Measurements from ENCODE around the gene LPIN3. TPM values are rescaled to one million over a fixed set of nuclear protein-coding genes. Genes with fewer than 3 reads are reported as not detected.

LPIN3 gene
- total RNA-seq, 2 donors from 2014 or later: 46.2 to 65.3 TPM

DNA sequence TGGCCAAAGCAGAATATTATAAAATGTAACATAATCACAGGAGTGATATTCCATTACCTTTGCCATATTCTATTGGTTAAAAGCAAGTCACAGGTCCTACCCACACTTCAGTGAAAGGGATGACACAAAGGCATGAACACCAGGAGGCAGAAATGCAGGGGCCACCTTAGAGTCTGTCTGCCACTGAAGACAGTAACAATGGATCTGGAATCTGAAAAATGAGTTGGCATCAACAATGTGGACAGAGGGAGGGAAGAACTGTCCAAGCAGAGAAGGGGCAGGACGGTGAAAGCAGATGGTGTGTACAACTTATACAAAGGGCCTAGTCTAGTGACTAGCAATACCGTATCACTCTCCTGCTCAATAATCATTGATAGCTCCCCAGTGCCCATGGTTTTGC lies 6.6 kb upstream of the LPIN3 start:
- no peaks in the 10 kb centered on the region for H3K27me3 ChIP-seq
- intact Hi-C loops (cut with DNase I): loop anchor here (10.0 kb wide), 1 partner anchor 369 kb away; no protein-coding TSS in a partner anchor
- H3K9me3 ChIP-seq: no peaks in the 10 kb centered on the region
- H3K36me3 ChIP-seq: no peaks in the 10 kb centered on the region
- H3K4me1 ChIP-seq: no peaks in the 10 kb centered on the region
- no peak for DNase-seq
- TF ChIP-seq, protein P1, sequence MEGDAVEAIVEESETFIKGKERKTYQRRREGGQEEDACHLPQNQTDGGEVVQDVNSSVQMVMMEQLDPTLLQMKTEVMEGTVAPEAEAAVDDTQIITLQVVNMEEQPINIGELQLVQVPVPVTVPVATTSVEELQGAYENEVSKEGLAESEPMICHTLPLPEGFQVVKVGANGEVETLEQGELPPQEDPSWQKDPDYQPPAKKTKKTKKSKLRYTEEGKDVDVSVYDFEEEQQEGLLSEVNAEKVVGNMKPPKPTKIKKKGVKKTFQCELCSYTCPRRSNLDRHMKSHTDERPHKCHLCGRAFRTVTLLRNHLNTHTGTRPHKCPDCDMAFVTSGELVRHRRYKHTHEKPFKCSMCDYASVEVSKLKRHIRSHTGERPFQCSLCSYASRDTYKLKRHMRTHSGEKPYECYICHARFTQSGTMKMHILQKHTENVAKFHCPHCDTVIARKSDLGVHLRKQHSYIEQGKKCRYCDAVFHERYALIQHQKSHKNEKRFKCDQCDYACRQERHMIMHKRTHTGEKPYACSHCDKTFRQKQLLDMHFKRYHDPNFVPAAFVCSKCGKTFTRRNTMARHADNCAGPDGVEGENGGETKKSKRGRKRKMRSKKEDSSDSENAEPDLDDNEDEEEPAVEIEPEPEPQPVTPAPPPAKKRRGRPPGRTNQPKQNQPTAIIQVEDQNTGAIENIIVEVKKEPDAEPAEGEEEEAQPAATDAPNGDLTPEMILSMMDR (IDR thresholded peaks at IDR 0.05): no peak
- H3K4me3 ChIP-seq: no peak overlapping the region
- H3K27ac ChIP-seq: no peak overlapping the region
- H3K9ac ChIP-seq (ENCODE audit: low read depth in 2 of 2, low read length in 2 of 2): no peak overlapping the region

DNA sequence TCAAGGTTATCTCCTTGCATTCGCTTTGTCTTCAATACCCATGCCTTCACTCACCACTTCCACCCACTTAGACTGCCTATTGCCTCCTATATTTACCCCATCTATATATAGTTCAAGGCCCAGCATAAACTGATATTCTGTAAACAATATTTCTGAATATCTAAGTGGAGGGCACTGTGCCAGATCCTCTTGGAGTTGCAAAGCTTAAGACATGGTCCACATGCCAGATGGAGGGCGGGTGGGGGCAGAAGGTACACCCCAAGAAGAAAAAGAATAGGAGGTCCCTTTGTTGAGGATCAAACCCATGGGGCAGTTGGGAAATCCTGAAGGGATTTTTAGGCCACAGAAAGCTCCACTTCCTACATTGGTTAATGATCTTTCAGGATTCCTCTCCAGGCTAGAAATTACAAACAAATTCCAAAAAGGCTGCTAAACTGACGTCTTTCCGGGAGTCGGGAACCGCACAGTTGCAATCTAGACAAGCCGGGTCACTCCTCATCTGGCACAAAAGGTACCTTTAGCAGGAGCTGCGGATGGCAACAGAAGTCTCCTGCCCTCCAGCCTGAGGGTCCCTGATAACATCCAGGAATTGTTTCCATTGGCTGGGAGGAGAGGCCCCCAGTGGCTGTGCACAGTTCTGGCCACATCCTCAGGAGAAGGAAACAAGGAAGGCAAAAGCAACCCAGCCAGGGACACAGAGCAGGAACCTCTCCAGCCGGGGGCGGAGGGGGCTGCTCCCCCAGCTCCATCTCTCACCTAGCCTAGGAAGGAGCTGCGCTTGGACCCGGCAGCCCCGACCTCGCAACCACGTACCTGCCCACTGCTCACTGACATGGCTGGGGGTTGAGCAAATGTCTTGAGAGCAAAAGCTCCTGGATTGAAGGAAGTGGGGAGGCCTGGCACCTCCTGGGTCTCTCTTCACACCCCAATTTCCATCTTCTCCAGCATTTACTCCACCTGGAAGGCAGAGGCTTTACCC lies 5.9 kb upstream of the LPIN3 start:
- H3K27me3 ChIP-seq: no peaks in the 10 kb centered on the region
- no peaks in the 10 kb centered on the region for H3K36me3 ChIP-seq
- H3K9ac ChIP-seq (ENCODE audit: low read depth in 2 of 2, low read length in 2 of 2): no peak overlapping the region
- H3K9me3 ChIP-seq: no peaks in the 10 kb centered on the region
- TF ChIP-seq, protein P1 (IDR thresholded peaks at IDR 0.05): no peak
- DNase-seq: no peak
- intact Hi-C loops (cut with DNase I): loop anchor here (5.0 to 10.0 kb wide), 2 partner anchors 102 to 370 kb away; no protein-coding TSS in a partner anchor
- no peak overlapping the region for H3K27ac ChIP-seq
- H3K4me1 ChIP-seq: no peaks in the 10 kb centered on the region
- no peak overlapping the region for H3K4me3 ChIP-seq

DNA sequence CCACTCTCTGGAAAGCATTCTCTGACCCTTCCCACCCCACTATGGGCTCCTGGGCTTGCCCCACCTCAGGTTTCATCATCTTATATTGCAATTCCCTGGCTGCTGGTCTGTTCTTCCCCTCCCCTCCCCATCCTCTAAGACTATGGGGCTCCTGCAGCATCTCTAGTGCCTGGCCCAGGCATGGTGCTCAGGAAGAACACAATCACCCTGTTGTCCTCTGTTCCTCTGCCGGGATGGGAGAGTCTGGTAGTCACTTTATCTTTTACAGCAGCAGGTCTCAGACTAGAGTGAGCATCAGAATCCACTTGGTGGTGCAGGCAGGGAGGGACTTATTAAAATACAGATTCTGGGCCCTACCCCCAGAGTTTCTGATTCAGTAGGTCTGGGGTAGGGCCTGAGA lies 5.0 kb upstream of the LPIN3 start:
- no peak for DNase-seq
- intact Hi-C loops (cut with DNase I): loop anchor here (5.0 to 10.0 kb wide), 2 partner anchors 103 to 371 kb away; no protein-coding TSS in a partner anchor
- Histone ChIP-seq H3K9ac (ENCODE audit: low read depth in 2 of 2, low read length in 2 of 2) (no peak overlapping the region), H3K36me3 (no peaks in the 10 kb centered on the region), H3K4me3 (no peak overlapping the region), H3K4me1 (no peaks in the 10 kb centered on the region), H3K27ac (no peak overlapping the region), H3K27me3 (no peaks in the 10 kb centered on the region), H3K9me3 (no peaks in the 10 kb centered on the region)
- TF ChIP-seq, protein P1 (IDR thresholded peaks at IDR 0.05): no peak

DNA sequence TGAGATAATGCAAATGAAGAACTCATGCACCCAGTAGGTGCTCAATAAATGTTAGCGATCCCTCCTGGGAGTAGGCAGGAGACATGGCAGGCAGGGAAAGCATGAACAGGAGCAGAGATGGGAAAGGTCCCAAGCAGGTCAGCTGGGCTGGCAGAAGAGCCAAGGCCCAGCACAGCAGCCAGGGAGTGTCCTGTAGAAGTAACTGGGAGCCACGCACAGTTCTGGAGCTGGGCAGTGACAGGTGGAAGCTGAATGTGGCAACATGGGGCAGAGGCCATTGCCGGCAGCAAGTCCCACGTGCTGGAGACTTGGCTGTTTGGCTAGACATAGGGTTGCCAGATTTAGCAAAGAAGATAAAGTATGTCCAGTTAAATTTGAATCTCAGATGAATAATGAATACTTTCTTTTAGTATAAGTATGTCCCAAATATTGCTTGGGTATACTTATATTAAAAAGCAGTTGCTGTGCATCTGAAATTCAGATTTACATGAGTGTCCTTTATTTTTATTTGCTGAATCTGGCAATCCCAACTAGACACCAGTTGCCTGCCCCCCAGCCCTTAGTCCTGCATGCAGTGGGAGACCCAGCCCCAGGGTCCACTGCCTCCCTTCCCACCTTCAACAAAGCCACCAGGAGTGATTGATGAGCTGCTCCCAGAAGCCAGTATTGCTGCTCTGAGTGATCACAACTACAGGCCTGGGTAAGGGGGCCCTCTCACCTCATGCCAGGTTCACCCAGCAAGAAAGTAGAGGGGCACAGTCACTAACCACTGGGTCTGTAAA lies 3.7 kb upstream of the LPIN3 start:
- no peak overlapping the region for H3K4me3 ChIP-seq
- H3K27me3 ChIP-seq: no peaks in the 10 kb centered on the region
- no peak for DNase-seq
- TF ChIP-seq, protein P1 (IDR thresholded peaks at IDR 0.05): no peak
- H3K4me1 ChIP-seq: no peaks in the 10 kb centered on the region
- H3K36me3 ChIP-seq: no peaks in the 10 kb centered on the region
- H3K9ac ChIP-seq (ENCODE audit: low read depth in 2 of 2, low read length in 2 of 2): no peak overlapping the region
- H3K27ac ChIP-seq: no peak overlapping the region
- intact Hi-C loops (cut with DNase I): loop anchor here (5.0 to 10.0 kb wide), 2 partner anchors 105 to 372 kb away; no protein-coding TSS in a partner anchor
- no peaks in the 10 kb centered on the region for H3K9me3 ChIP-seq

DNA sequence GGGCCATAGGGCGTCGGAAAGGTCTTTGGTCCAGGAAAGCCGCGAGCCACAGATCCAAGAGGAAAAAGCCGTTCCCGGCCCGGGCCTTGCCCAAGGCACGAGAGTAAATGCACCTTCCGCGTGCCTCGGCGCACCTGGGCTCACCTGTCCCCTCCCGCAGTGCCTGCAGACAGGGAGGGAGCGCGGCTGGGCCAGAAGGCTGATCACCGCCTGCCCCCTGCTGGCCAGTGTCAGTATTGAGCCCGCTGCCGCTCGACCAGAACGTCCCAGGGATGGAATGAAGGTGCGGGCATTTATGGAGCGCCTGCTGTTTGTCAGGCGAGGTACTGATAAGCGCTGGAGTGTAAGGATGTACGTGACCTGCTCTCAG lies 679 bp upstream of the LPIN3 start:
- DNase-seq: peak; percentile 96
- Histone ChIP-seq H3K9me3 (no peaks in the 10 kb centered on the region), H3K9ac (ENCODE audit: low read depth in 2 of 2, low read length in 2 of 2) (peak overlapping the region; percentile 12 to 78), H3K27me3 (no peaks in the 10 kb centered on the region), H3K4me3 (peak overlapping the region; percentile 36), H3K36me3 (no peaks in the 10 kb centered on the region), H3K4me1 (no peaks in the 10 kb centered on the region), H3K27ac (peak overlapping the region; percentile 87)
- TF ChIP-seq, protein P1 (IDR thresholded peaks at IDR 0.05): peak; percentile 99
- intact Hi-C loops (cut with DNase I): loop anchor here (1.0 to 10.0 kb wide), 4 partner anchors 72 to 375 kb away; no protein-coding TSS in a partner anchor
